Neural progenitor cell (in vitro differentiated cells): ENCODE measurements around the gene CHRDL2. TPM values are rescaled to one million over a fixed set of nuclear protein-coding genes. Genes with fewer than 3 reads are reported as not detected.

ENCODE experiments used
- DNase-seq: peaks from one replicate; pipeline ENCODE4 v3.0.0-alpha.2; 2016; ENCODE audit warnings: low spot score
- H2AFZ ChIP-seq: fragments of 200-600 bp; sonication (generic); replicated peaks from 2 replicates; pipeline ENCODE4 v1.6.1; 2016; ENCODE audit warnings: antibody characterized with exemption
- H3F3A ChIP-seq: fragments of 200-600 bp; sonication (generic); 2 replicates; pipeline ENCODE4 v1.6.1; 2016; ENCODE audit warnings: antibody characterized with exemption, low read depth
- H3K27ac ChIP-seq: fragments of 200-600 bp; sonication (generic); 2 replicates; pipeline ENCODE4 v1.5.1; 2016; ENCODE audit warnings: mild to moderate bottlenecking
- H3K27me3 ChIP-seq: fragments of 200-600 bp; sonication (generic); 2 replicates; pipeline ENCODE4 v1.6.1; 2016; ENCODE audit warnings: mild to moderate bottlenecking, moderate library complexity
- H3K36me3 ChIP-seq: fragments of 200-600 bp; sonication (generic); 2 replicates; pipeline ENCODE4 v1.5.1; 2016
- H3K4me1 ChIP-seq: fragments of 200-600 bp; sonication (generic); 2 replicates; pipeline ENCODE4 v1.6.1; 2016; ENCODE audit warnings: mixed run types
- H3K4me2 ChIP-seq: fragments of 200-600 bp; sonication (generic); 2 replicates; pipeline ENCODE4 v1.6.1; 2016
- H3K4me3 ChIP-seq: fragments of 200-600 bp; sonication (generic); 2 replicates; pipeline ENCODE4 v1.5.1; 2016
- H3K79me2 ChIP-seq: fragments of 200-600 bp; sonication (generic); 2 replicates; pipeline ENCODE4 v1.6.1; 2016; ENCODE audit warnings: low read depth
- H3K9ac ChIP-seq: fragments of 200-600 bp; sonication (generic); 2 replicates; pipeline ENCODE4 v1.6.1; 2016
- H3K9me3 ChIP-seq: fragments of 200-600 bp; sonication (generic); 2 replicates; pipeline ENCODE4 v1.5.1; 2016; ENCODE audit warnings: low read depth
- H4K20me1 ChIP-seq: fragments of 200-600 bp; sonication (generic); 2 replicates; pipeline ENCODE4 v1.6.1; 2016; ENCODE audit warnings: low read depth
- H3K27ac Mint-ChIP-seq: 3 replicates; pipeline ENCODE4 v1.8.0; 2021; ENCODE audit warnings: mixed read lengths
- H3K27me3 Mint-ChIP-seq: 2 replicates; pipeline ENCODE4 v1.8.0; 2022; ENCODE audit warnings: low read depth, mild to moderate bottlenecking, inconsistent platforms, moderate library complexity, mixed read lengths; ENCODE audit not compliant: insufficient read depth
- H3K36me3 Mint-ChIP-seq: 3 replicates; pipeline ENCODE4 v1.8.0; 2021; ENCODE audit warnings: mixed read lengths
- H3K4me1 Mint-ChIP-seq: 3 replicates; pipeline ENCODE4 v1.8.0; 2021; ENCODE audit warnings: mixed read lengths
- H3K4me3 Mint-ChIP-seq: 3 replicates; pipeline ENCODE4 v1.8.0; 2021; ENCODE audit warnings: mild to moderate bottlenecking, moderate library complexity, mixed read lengths
- H3K9me3 Mint-ChIP-seq: 3 replicates; pipeline ENCODE4 v1.8.0; 2020; ENCODE audit warnings: mixed read lengths
- CTCF ChIP-seq: fragments of 200-600 bp; sonication (generic); IDR thresholded peaks from 2 replicates; pipeline ENCODE4 v1.5.1; 2017; ENCODE audit warnings: antibody characterized with exemption, mild to moderate bottlenecking
- EZH2 ChIP-seq: fragments of 200-600 bp; sonication (generic); IDR thresholded peaks from 2 replicates; pipeline ENCODE4 v1.6.1; 2017; ENCODE audit warnings: antibody characterized with exemption, mild to moderate bottlenecking, moderate library complexity
- EZH2phosphoT487 ChIP-seq: fragments of 200-600 bp; sonication (generic); IDR thresholded peaks from 2 replicates; pipeline ENCODE4 v1.6.1; 2017; ENCODE audit warnings: antibody characterized with exemption
- total RNA-seq: library from RNA; depleted of rRNA; stranded (reverse); fragments of >200 nt; gene quantifications from 2 replicates; pipeline ENCODE4 v1.2.3, GENCODE V29; 2015; ENCODE audit warnings: low replicate concordance

CHRDL2 gene
- total RNA-seq, 1 donor from 2014 or later, result not detected

DNA sequence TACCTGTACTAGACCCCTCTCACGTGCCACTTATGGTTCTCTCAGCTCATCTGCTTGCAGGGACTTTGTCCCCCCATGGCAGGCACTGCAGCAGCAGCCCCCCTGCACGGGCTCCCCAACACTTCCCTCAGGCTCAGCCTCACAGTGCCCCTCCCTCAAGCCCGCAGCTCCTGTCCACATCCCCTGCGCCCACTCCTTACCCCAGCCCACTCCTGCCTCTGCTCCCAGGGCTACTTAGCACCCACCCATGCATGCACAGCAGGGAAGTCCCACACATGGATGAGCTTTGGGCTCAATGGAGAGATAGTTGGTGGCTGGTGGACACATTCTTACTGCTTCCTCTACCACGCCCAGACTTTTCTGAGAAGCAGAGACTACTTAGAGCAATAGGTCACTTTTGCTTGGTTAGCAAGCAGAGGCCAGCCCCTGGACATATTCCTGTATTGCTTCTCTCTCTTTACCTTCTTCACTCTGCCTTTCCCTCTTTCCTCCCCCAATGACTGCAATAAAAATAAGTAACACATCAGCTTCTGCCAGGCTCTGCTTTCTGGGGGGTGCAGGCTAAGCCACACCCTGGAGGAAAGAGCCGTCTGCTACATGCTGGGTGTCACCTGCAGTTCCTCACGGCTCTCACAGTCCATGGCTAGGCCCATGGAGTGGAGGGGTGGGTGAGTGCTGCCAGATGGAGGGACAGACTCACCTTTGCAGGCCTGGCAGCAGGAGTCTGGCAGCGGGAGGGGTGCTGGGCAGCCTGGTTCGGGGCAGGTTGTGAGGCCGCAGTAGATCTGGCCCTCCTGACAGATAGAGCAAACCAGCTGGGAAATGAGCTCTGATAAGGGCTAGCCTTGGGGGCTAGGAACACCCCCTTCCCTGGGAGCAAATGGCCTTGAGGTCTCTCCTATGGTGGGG is 23.4 kb downstream of the CHRDL2 start:
- Histone ChIP-seq H3K79me2 (no peaks in the 10 kb centered on the region), H3K4me2 (no peak overlapping the region), H2AFZ (no peak overlapping the region), H3K4me1 (peaks cover 8% of the 10 kb centered on the region), H4K20me1 (no peaks in the 10 kb centered on the region), H3K27me3 (no peaks in the 10 kb centered on the region), H3K4me3 (no peak overlapping the region), H3K27ac (no peak overlapping the region), H3F3A (no peaks in the 10 kb centered on the region), H3K36me3 (no peaks in the 10 kb centered on the region), H3K9me3 (no peaks in the 10 kb centered on the region), H3K9ac (no peak overlapping the region)
- Mint-ChIP-seq H3K9me3 (no peaks in the 10 kb centered on the region), H3K27ac (peak overlapping the region; percentile 80), H3K27me3 (peaks cover 7% of the 10 kb centered on the region), H3K36me3 (no peaks in the 10 kb centered on the region), H3K4me1 (peaks cover 25% of the 10 kb centered on the region), H3K4me3 (no peak overlapping the region)
- no peak for DNase-seq
- TF ChIP-seq CTCF (no peak), EZH2phosphoT487 (no peak), EZH2 (no peak)

DNA sequence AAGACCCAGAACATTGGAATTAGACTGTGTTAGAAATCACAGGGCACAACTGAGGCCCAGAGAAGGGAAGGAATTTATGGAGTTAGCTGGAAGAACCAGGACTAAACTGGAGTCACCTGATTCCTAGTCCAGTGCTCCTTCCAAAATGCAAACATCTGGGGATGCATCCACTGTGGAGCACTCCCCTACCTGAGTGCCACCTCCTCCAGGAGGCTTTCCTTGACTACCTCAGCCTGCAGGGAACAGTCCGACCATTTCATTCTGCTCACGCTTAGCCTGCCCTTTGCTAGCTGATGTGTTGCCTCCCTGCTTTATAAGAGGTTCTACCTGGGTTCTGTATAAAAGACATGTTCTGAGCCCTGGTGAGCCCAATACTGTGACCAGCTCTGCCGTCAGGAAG is 24.0 kb downstream of the CHRDL2 start:
- Histone ChIP-seq H4K20me1 (no peaks in the 10 kb centered on the region), H3K4me3 (no peak overlapping the region), H3K4me1 (peaks cover 8% of the 10 kb centered on the region), H3K9ac (no peak overlapping the region), H3K4me2 (no peak overlapping the region), H3F3A (no peaks in the 10 kb centered on the region), H3K27ac (no peak overlapping the region), H3K79me2 (no peaks in the 10 kb centered on the region), H2AFZ (no peak overlapping the region), H3K9me3 (no peaks in the 10 kb centered on the region), H3K27me3 (no peaks in the 10 kb centered on the region), H3K36me3 (no peaks in the 10 kb centered on the region)
- H3K27me3 Mint-ChIP-seq, result peaks cover 7% of the 10 kb centered on the region
- TF ChIP-seq EZH2, result no peak
- no peak for TF ChIP-seq CTCF
- TF ChIP-seq EZH2phosphoT487, result no peak
- H3K27ac Mint-ChIP-seq, result no peak overlapping the region
- peaks cover 25% of the 10 kb centered on the region for H3K4me1 Mint-ChIP-seq
- DNase-seq, result no peak
- H3K36me3 Mint-ChIP-seq, result no peaks in the 10 kb centered on the region
- no peaks in the 10 kb centered on the region for H3K9me3 Mint-ChIP-seq
- H3K4me3 Mint-ChIP-seq, result no peak overlapping the region

DNA sequence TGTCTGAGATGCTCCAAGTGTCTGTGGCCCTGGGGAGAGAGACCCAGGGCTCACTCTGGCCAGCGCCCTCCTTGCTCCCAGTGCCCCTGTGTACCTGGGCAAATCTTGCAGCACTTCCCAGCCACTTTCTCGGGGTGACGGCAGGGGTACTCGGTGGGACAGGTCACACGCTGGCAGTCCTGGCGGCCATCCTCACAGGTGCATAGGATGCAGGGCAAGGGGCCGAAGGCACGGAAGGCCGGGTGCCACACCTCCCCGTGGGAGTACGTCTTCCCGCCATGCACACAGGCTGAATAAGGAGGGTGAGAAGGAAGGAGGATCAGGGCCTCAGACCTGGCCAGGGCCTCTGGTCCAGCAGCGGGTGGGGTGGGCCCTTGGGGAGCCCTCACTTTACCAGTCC is 28.0 kb downstream of the CHRDL2 start:
- Histone ChIP-seq H3K4me2 (no peak overlapping the region), H3K27ac (no peak overlapping the region), H2AFZ (no peak overlapping the region), H3K9ac (no peak overlapping the region), H3K9me3 (no peaks in the 10 kb centered on the region), H3K79me2 (no peaks in the 10 kb centered on the region), H3K36me3 (no peaks in the 10 kb centered on the region), H3F3A (no peaks in the 10 kb centered on the region), H3K4me1 (no peaks in the 10 kb centered on the region), H3K27me3 (no peaks in the 10 kb centered on the region), H4K20me1 (no peaks in the 10 kb centered on the region), H3K4me3 (no peak overlapping the region)
- no peak overlapping the region for H3K4me3 Mint-ChIP-seq
- no peaks in the 10 kb centered on the region for H3K9me3 Mint-ChIP-seq
- TF ChIP-seq EZH2 (no peak), EZH2phosphoT487 (no peak)
- H3K27me3 Mint-ChIP-seq, result peaks cover 3% of the 10 kb centered on the region
- no peaks in the 10 kb centered on the region for H3K36me3 Mint-ChIP-seq
- no peak overlapping the region for H3K27ac Mint-ChIP-seq
- no peak for DNase-seq
- peaks cover 5% of the 10 kb centered on the region for H3K4me1 Mint-ChIP-seq

- TF ChIP-seq EZH2, result no peak
- peak; percentile 93 for TF ChIP-seq CTCF
- no peak overlapping the region for H3K9ac ChIP-seq
- H3K36me3 ChIP-seq, result no peaks in the 10 kb centered on the region
- no peak overlapping the region for H3K4me3 Mint-ChIP-seq
- H3K27me3 Mint-ChIP-seq, result peaks cover 2% of the 10 kb centered on the region
- no peak overlapping the region for H3K4me2 ChIP-seq
- H3K36me3 Mint-ChIP-seq, result no peaks in the 10 kb centered on the region
- peak overlapping the region; percentile 89 for H3K27ac Mint-ChIP-seq
- H3K79me2 ChIP-seq, result no peaks in the 10 kb centered on the region
- no peak overlapping the region for H3K4me3 ChIP-seq
- DNase-seq, result peak; percentile 84
- no peaks in the 10 kb centered on the region for H3K9me3 Mint-ChIP-seq
- H2AFZ ChIP-seq, result peak overlapping the region; percentile 69
- no peaks in the 10 kb centered on the region for H4K20me1 ChIP-seq
- H3K27ac ChIP-seq, result no peak overlapping the region
- H3K9me3 ChIP-seq, result no peaks in the 10 kb centered on the region
- H3K4me1 ChIP-seq, result no peaks in the 10 kb centered on the region
- H3F3A ChIP-seq, result no peaks in the 10 kb centered on the region
- H3K27me3 ChIP-seq, result no peaks in the 10 kb centered on the region
- H3K4me1 Mint-ChIP-seq, result peaks cover 5% of the 10 kb centered on the region
Observed at GRCh38 chr11:74702383-74703007, 28.7 kb downstream of the CHRDL2 start.
